ENCODE results near the gene SMIM45.
A peak's percentile ranks its signal among the peaks of the same experiment; 100 is the strongest.

SMIM45 gene

DNA sequence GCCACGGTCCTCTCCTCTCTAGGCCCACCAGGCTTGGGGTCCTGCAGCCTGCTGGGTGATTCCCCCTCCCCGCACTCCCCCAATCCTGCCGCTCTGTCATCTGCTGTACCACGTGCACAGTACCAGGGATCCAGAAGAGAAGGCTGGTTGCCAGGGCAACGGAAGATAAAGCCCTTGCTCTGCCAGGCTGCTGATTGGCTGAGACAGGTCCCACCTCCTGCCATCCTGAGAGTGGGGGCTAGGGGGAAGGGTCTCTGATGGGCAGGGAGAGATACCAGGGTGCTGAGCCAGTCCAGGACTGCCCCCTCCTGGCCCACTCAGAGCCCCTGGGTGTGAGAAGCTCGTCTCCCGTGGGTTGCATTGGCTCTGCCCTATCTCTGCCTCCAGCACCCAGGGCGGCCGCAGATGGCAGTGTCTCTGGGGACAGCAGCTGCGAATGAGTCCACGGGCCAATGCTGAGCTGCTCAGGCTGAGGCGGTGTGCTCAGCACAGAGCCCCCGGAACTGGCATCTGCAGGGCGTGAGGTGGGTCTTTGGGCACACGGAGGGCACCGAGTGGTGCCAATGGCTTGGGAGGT, at the start of gene SMIM45:
SMIM45 (plus strand) TSS at position 253 of the 577 bp plus-strand sequence.
- H3K27me3 ChIP-seq (ENCODE audit: control insufficient read depth, insufficient read depth, low read length): no peaks in the 10 kb centered on the region
- H3K4me3 ChIP-seq (ENCODE audit: low read depth, low read length): peak within 1 kb of the TSS; percentile 9
- H3K4me1 ChIP-seq (ENCODE audit: control insufficient read depth, insufficient read depth, low read length): no peaks in the 10 kb centered on the region
- H3K9ac ChIP-seq (ENCODE audit: low read depth, low read length): no peak within 1 kb of the TSS
- H3K9me3 ChIP-seq (ENCODE audit: control insufficient read depth, insufficient read depth, low read length): no peaks in the 10 kb centered on the region
- H3K36me3 ChIP-seq (ENCODE audit: control insufficient read depth, insufficient read depth, low read length): no peaks in the 10 kb centered on the region

DNA sequence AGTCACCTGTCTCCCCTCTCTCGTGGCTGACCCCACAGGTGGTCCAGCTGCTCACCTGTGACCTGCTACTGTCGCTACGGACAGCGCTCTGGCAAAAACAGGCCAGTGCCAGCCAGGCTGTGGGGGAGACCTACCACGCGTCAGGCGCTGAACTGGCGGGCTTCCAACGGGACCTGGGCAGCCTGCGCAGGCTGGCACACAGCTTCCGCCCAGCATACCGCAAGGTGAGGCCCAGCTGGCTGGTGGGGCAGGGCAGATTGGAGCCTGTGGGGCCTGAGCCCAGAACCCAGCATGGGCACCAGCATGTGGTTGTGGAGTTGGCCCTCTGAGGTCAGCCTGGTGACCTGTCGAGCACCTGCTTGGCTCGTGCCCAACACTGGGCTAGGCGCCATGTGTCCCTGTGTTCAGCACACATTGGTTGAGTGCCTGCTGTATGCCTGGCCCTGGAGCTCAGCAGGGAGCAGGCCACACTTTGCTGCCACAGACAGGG, 49.0 kb upstream of the SMIM45 start:
- peaks cover 72% of the 10 kb centered on the region for H3K36me3 ChIP-seq (ENCODE audit: control insufficient read depth, insufficient read depth, low read length)
- peaks cover 4% of the 10 kb centered on the region for H3K27me3 ChIP-seq (ENCODE audit: control insufficient read depth, insufficient read depth, low read length)
- no peak overlapping the region for H3K9ac ChIP-seq (ENCODE audit: low read depth, low read length)
- H3K4me3 ChIP-seq (ENCODE audit: low read depth, low read length): no peak overlapping the region
- H3K4me1 ChIP-seq (ENCODE audit: control insufficient read depth, insufficient read depth, low read length): no peaks in the 10 kb centered on the region
- no peaks in the 10 kb centered on the region for H3K9me3 ChIP-seq (ENCODE audit: control insufficient read depth, insufficient read depth, low read length)

DNA sequence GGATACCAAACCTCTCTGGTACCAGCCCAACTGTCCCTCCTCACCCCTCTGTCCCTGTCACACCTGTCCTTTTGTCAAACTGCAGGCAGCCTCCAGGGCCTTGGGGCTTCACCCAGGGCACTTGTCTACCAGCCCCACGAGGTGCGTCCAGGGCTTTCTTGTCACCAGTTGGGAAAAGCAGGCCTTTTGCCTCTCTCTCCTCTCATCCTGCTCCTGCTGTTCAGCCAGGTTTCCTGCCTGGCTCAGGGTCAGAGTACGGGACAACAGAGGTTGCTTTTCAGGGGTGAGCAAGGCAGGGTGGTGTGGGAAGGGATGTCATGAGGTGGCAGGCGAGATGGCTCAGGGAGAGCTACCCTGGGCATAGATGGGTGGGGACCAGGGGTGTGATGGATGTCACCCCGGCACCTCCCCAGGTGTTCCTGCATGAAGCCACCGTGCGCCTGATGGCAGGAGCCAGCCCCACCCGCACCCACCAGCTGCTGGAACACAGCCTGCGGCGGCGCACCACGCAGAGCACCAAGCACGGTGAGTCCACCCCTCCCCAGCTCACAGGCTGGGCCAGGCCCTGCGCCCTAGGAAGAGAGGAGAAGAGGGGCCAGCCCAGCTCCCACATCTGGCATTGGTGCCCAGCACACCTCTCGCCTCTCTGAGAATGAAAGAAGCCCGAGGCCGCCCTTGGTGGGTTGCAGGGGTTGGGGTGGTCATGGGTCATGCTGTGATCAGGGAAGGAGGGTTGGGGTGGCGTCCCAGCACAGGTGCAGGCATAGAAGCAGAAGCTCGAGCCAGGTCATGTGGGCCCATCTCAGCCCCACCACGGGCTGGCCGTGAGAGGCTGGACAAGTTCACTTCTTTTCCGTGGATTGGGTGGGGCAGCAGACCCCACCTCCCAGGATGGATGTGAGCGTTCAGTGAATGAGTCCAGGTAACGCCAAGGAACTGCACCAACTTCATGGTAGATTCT, 47.2 kb upstream of the SMIM45 start:
- peaks cover 19% of the 10 kb centered on the region for H3K27me3 ChIP-seq (ENCODE audit: control insufficient read depth, insufficient read depth, low read length)
- peaks cover 55% of the 10 kb centered on the region for H3K36me3 ChIP-seq (ENCODE audit: control insufficient read depth, insufficient read depth, low read length)
- no peak overlapping the region for H3K9ac ChIP-seq (ENCODE audit: low read depth, low read length)
- H3K4me3 ChIP-seq (ENCODE audit: low read depth, low read length): no peak overlapping the region
- H3K9me3 ChIP-seq (ENCODE audit: control insufficient read depth, insufficient read depth, low read length): no peaks in the 10 kb centered on the region
- H3K4me1 ChIP-seq (ENCODE audit: control insufficient read depth, insufficient read depth, low read length): no peaks in the 10 kb centered on the region

- Histone ChIP-seq H3K9me3 (ENCODE audit: control insufficient read depth, insufficient read depth, low read length) (no peaks in the 10 kb centered on the region), H3K4me3 (ENCODE audit: low read depth, low read length) (no peak overlapping the region), H3K36me3 (ENCODE audit: control insufficient read depth, insufficient read depth, low read length) (peaks cover 47% of the 10 kb centered on the region), H3K4me1 (ENCODE audit: control insufficient read depth, insufficient read depth, low read length) (no peaks in the 10 kb centered on the region), H3K9ac (ENCODE audit: low read depth, low read length) (no peak overlapping the region), H3K27me3 (ENCODE audit: control insufficient read depth, insufficient read depth, low read length) (peaks cover 23% of the 10 kb centered on the region)
Measured at GRCh38 chr22:41905411-41906202, 46.3 kb upstream of the SMIM45 start.

- H3K27me3 ChIP-seq (ENCODE audit: control insufficient read depth, insufficient read depth, low read length): peaks cover 36% of the 10 kb centered on the region
- peaks cover 38% of the 10 kb centered on the region for H3K36me3 ChIP-seq (ENCODE audit: control insufficient read depth, insufficient read depth, low read length)
- H3K9ac ChIP-seq (ENCODE audit: low read depth, low read length): no peak overlapping the region
- no peak overlapping the region for H3K4me3 ChIP-seq (ENCODE audit: low read depth, low read length)
- no peaks in the 10 kb centered on the region for H3K9me3 ChIP-seq (ENCODE audit: control insufficient read depth, insufficient read depth, low read length)
- H3K4me1 ChIP-seq (ENCODE audit: control insufficient read depth, insufficient read depth, low read length): no peaks in the 10 kb centered on the region
Measured at GRCh38 chr22:41906822-41907221, 45.1 kb upstream of the SMIM45 start.

DNA sequence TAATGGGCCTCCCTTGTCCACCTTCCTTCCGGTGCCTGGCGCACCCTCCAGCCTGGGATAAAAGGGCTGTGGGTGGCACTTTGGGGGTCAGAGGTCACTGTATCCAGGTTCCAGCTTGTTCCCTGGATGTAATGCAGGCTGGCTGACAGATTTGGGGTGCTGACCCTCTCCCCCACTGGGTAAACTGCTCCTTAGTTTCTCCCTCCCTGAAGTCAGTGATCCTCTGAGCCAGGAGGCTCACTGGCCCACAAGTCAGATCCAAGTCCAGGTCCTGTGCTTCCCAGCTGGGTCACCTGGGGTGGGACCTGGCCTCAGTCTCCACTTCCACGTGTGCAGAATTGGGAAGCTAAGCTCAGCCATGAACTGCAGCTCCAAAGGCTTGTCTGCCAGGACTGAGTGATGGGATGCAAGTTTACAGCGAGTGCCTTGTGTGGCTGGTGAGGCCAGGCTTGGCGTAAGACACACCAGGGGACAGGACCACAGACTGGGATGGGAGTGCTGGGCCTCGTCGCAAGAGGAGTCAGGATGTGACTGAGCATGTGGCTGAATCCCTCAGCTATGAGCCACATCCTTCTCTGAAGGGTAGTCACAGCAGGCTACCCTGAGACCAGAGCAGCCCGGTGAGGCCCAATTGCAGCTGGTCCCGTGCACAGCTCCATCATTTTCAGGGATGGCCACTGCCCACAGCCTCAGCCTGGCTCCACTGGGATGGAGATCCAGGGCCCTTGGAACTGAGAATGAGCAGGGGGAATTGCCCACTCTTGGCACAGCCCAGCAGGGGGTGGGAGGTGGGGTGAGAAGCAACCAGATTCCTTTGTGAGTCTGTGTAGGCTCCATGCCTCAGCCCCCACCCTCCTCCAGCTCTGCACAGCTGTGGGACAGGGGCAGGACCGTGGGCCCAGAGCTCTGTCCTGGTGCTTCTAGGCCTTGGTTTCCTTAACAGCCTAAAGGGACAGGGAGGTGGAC, 44.2 kb upstream of the SMIM45 start:
- H3K4me1 ChIP-seq (ENCODE audit: control insufficient read depth, insufficient read depth, low read length): no peaks in the 10 kb centered on the region
- H3K4me3 ChIP-seq (ENCODE audit: low read depth, low read length): no peak overlapping the region
- no peaks in the 10 kb centered on the region for H3K9me3 ChIP-seq (ENCODE audit: control insufficient read depth, insufficient read depth, low read length)
- H3K9ac ChIP-seq (ENCODE audit: low read depth, low read length): no peak overlapping the region
- H3K36me3 ChIP-seq (ENCODE audit: control insufficient read depth, insufficient read depth, low read length): peaks cover 29% of the 10 kb centered on the region
- peaks cover 45% of the 10 kb centered on the region for H3K27me3 ChIP-seq (ENCODE audit: control insufficient read depth, insufficient read depth, low read length)

GRCh38 chr22:41908411-41909309, 43.3 kb upstream of the SMIM45 start:
- H3K36me3 ChIP-seq (ENCODE audit: control insufficient read depth, insufficient read depth, low read length): peaks cover 22% of the 10 kb centered on the region
- H3K9me3 ChIP-seq (ENCODE audit: control insufficient read depth, insufficient read depth, low read length): no peaks in the 10 kb centered on the region
- peaks cover 54% of the 10 kb centered on the region for H3K27me3 ChIP-seq (ENCODE audit: control insufficient read depth, insufficient read depth, low read length)
- H3K4me3 ChIP-seq (ENCODE audit: low read depth, low read length): peak overlapping the region; percentile 13
- no peaks in the 10 kb centered on the region for H3K4me1 ChIP-seq (ENCODE audit: control insufficient read depth, insufficient read depth, low read length)
- no peak overlapping the region for H3K9ac ChIP-seq (ENCODE audit: low read depth, low read length)

GRCh38 chr22:41909310-41910049, 42.5 kb upstream of the SMIM45 start:
- Histone ChIP-seq H3K27me3 (ENCODE audit: control insufficient read depth, insufficient read depth, low read length) (peaks cover 57% of the 10 kb centered on the region), H3K4me3 (ENCODE audit: low read depth, low read length) (peak overlapping the region; percentile 13), H3K4me1 (ENCODE audit: control insufficient read depth, insufficient read depth, low read length) (no peaks in the 10 kb centered on the region)

DNA sequence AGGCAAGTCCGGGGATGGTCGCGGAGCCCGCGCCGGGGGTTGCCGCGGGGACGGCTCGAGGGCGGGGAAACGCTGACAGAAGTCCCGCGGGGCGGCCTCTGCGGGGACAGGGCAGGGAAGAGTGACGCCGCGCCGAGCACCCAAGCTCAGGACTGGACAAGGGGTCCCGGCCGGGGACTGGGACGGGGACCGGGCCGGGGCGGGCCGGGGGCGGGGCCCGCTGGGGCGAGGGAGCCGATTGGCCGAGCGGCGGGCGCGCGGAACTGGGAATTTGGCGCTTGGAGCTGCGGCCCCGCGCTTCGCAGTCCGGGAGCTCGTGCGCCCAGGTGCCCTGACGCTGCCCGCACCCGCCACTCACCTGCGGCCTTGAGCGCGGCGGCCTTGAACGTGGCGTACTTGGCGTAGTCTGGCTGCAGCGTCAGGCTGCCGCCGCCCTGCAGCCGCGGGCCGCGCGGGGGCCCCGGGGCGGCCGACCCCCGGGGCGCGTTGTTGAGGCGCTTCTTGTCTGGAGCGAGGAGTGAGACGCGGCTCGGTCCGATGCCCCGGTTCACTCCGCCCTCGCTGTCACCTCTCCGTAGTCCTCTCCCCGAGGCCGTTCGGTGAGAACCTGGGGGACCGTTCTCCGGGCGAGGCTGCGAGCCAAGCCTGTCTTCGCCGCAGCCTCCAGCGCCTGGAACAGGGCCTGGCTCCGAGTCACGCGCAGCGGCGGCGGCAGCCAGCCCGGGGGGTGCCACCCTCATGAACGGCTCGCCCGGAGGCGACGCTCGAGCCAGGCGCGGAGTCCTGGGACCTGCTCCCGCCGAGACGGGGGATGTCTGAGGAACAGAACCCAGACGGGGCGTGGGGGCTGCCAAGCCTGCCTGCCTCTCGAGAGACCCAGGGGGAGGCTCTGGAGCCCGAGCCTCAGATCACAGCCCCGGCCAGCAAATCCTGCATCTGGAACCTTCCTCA, 41.6 kb upstream of the SMIM45 start:
- Histone ChIP-seq H3K4me3 (ENCODE audit: low read depth, low read length) (peak overlapping the region; percentile 13), H3K27me3 (ENCODE audit: control insufficient read depth, insufficient read depth, low read length) (peaks cover 64% of the 10 kb centered on the region), H3K9me3 (ENCODE audit: control insufficient read depth, insufficient read depth, low read length) (no peaks in the 10 kb centered on the region), H3K9ac (ENCODE audit: low read depth, low read length) (no peak overlapping the region), H3K36me3 (ENCODE audit: control insufficient read depth, insufficient read depth, low read length) (peaks cover 6% of the 10 kb centered on the region), H3K4me1 (ENCODE audit: control insufficient read depth, insufficient read depth, low read length) (no peaks in the 10 kb centered on the region)

More at GRCh38 chr22:41909310-41910049, 42.5 kb upstream of the SMIM45 start:
- peaks cover 14% of the 10 kb centered on the region for H3K36me3 ChIP-seq (ENCODE audit: control insufficient read depth, insufficient read depth, low read length)
- no peak overlapping the region for H3K9ac ChIP-seq (ENCODE audit: low read depth, low read length)
- H3K9me3 ChIP-seq (ENCODE audit: control insufficient read depth, insufficient read depth, low read length): no peaks in the 10 kb centered on the region
